Endothelial cell of umbilical vein (primary cell): ENCODE measurements around the gene SDCCAG8. TPM values are rescaled to one million over a fixed set of nuclear protein-coding genes. Genes with fewer than 3 reads are reported as not detected.

Experiments
- BruUV-seq: library from RNA; stranded (reverse); fragments of 400-500 nt; replicated peaks from 2 replicates; lab custom pipeline; 2021; lab: Mats Ljungman, UMichigan
- CTCF ChIA-PET: fragments of 300-600, 350-600 bp; sonication (Branson Sonifier 250); formaldehyde crosslinking; loops from one replicate; lab custom pipeline; 2021; ENCODE audit warnings: antibody characterized with exemption, inconsistent platforms; lab: Charles Lee
- POLR2A ChIA-PET: fragments of 300-600, 350-600 bp; sonication (Branson Sonifier 250); formaldehyde crosslinking; loops from one replicate; lab custom pipeline; 2021; ENCODE audit warnings: antibody characterized with exemption, inconsistent platforms; lab: Charles Lee
- DNase-seq: peaks from one replicate; pipeline ENCODE4 v3.0.0-alpha.2; 2011; ENCODE audit warnings: low read depth, low spot score
- FAIRE-seq: peaks from 2 replicates; lab custom pipeline; 2011; peaks lifted over from hg19 to GRCh38; lab: Jason Lieb, UNC
- H2AFZ ChIP-seq: 2 replicates; pipeline ENCODE4 v1.6.0; 2012; ENCODE audit warnings: low read depth, low read length, control low read depth, inconsistent platforms
- H3K27ac ChIP-seq: 2 replicates; pipeline ENCODE4 v1.5.1; 2011; ENCODE audit warnings: low read depth, mild to moderate bottlenecking, control low read depth, low read length, moderate library complexity; ENCODE audit not compliant: insufficient read depth
- H3K27me3 ChIP-seq, 2 experiments: 2 replicates each; pipeline versions ENCODE4 v1.6.0 to v1.6.1; 2011; ENCODE audit warnings: low read length in 2 of 2, mixed read lengths in 1 of 2; ENCODE audit not compliant: control insufficient read depth in 2 of 2, insufficient read depth in 2 of 2
- H3K36me3 ChIP-seq, 2 experiments: 2 replicates in 1 of 2; 3 replicates in 1 of 2; pipeline ENCODE4 v1.5.1; 2011; ENCODE audit warnings: low read length in 2 of 2, mild to moderate bottlenecking in 1 of 2, moderate library complexity in 1 of 2; ENCODE audit not compliant: control insufficient read depth in 2 of 2, insufficient read depth in 2 of 2; ENCODE audit errors: extremely low read depth in 1 of 2
- H3K4me1 ChIP-seq: 3 replicates; pipeline ENCODE4 v1.5.1; 2011; ENCODE audit warnings: mild to moderate bottlenecking, low read length; ENCODE audit not compliant: control insufficient read depth, insufficient read depth; ENCODE audit errors: extremely low read depth
- H3K4me2 ChIP-seq: 2 replicates; pipeline ENCODE4 v1.6.1; 2011; ENCODE audit warnings: low read length, control low read depth, mixed read lengths; ENCODE audit not compliant: insufficient read depth
- H3K4me3 ChIP-seq, 3 experiments: fragments of 200-600 bp in 1 of 3; sonication (generic), shearing (Covaris generic) in 1 of 3; replicated peaks in 1 of 3; 2 replicates each; pipeline ENCODE4 v1.5.1; 2011 to 2016; ENCODE audit warnings: control low read depth in 3 of 3, low read length in 3 of 3, mild to moderate bottlenecking in 2 of 3, inconsistent platforms in 1 of 3, low read depth in 1 of 3, moderate library complexity in 1 of 3; ENCODE audit not compliant: insufficient read depth in 1 of 3
- H3K79me2 ChIP-seq: 2 replicates; pipeline ENCODE4 v1.6.0; 2012; ENCODE audit warnings: low read length, inconsistent platforms; ENCODE audit not compliant: control insufficient read depth, insufficient read depth
- H3K9ac ChIP-seq: replicated peaks from 2 replicates; pipeline ENCODE3; 2011; ENCODE audit warnings: low read length, control low read depth; ENCODE audit not compliant: insufficient read depth; ENCODE audit errors: extremely low read depth
- H3K9me1 ChIP-seq: replicated peaks from 3 replicates; pipeline ENCODE4 v1.6.0; 2011; ENCODE audit warnings: mild to moderate bottlenecking, low read length; ENCODE audit not compliant: control insufficient read depth, insufficient read depth; ENCODE audit errors: extremely low read depth
- H3K9me3 ChIP-seq: replicated peaks from 2 replicates; pipeline ENCODE4 v1.5.1; 2012; ENCODE audit warnings: low read length, inconsistent platforms; ENCODE audit not compliant: control insufficient read depth, insufficient read depth
- H4K20me1 ChIP-seq: replicated peaks from 2 replicates; pipeline ENCODE3; 2011; ENCODE audit warnings: mild to moderate bottlenecking, low read length; ENCODE audit not compliant: control insufficient read depth, insufficient read depth; ENCODE audit errors: extremely low read depth
- CTCF ChIP-seq, 2 donors: IDR thresholded peaks; 1 replicate in 1 of 2; 2 replicates in 1 of 2; pipeline ENCODE4 v1.5.1; 2011; ENCODE audit warnings: low read length in 2 of 2, mild to moderate bottlenecking in 2 of 2, moderate library complexity in 2 of 2, control low read depth in 1 of 2, inconsistent platforms in 1 of 2, low read depth in 1 of 2; ENCODE audit not compliant: insufficient read depth in 1 of 2; ENCODE audit errors: extremely low read depth in 1 of 2
- FOS ChIP-seq: IDR thresholded peaks from 2 replicates; pipeline ENCODE4 v1.6.1; 2011; ENCODE audit warnings: mild to moderate bottlenecking, low read length, moderate library complexity, borderline replicate concordance; ENCODE audit not compliant: insufficient read depth
- GATA2 ChIP-seq: IDR thresholded peaks from 2 replicates; pipeline ENCODE4 v1.7.0; 2011; ENCODE audit warnings: low read depth, mild to moderate bottlenecking, moderate library complexity, mixed read lengths, low read length; ENCODE audit not compliant: insufficient read length, insufficient read depth
- JUN ChIP-seq: IDR thresholded peaks from 2 replicates; pipeline ENCODE4 v1.6.1; 2011; ENCODE audit warnings: borderline replicate concordance, low read depth; ENCODE audit not compliant: insufficient read length, insufficient read depth
- MAX ChIP-seq: IDR thresholded peaks from 2 replicates; pipeline ENCODE4 v1.6.1; 2011; ENCODE audit not compliant: insufficient read depth, insufficient read length
- MYC ChIP-seq: IDR thresholded peaks from one replicate; pipeline ENCODE4 v1.6.1; 2011; ENCODE audit warnings: mild to moderate bottlenecking, low read depth, low read length
- POLR2AphosphoS5 ChIP-seq: IDR thresholded peaks from 2 replicates; pipeline ENCODE4 v1.6.1; 2012; ENCODE audit warnings: low read depth, mild to moderate bottlenecking, control low read depth, low read length, moderate library complexity; ENCODE audit not compliant: insufficient read depth
- dilution Hi-C: fragments of 300-500 bp; cut with MboI; formaldehyde crosslinking; loops from one replicate; pipeline ENCODE4 v1.15.0; 2019; ENCODE audit warnings: low sequenced_read_pairs; ENCODE audit not compliant: extremely low pct_ligation_motif_present
- intact Hi-C: fragments of 100-400 bp; cut with micrococcal nuclease; formaldehyde crosslinking; loops from one replicate; pipeline ENCODE4 v1.10.0; 2022
- polyA plus RNA-seq, 4 experiments: library from polyadenylated mRNA; depleted of rRNA in 3 of 4; stranded (reverse) in 3 of 4; unstranded in 1 of 4; fragments of >200 nt; gene quantifications; 2 replicates each; pipeline versions ENCODE4 v1.2.1 to v1.2.3, GENCODE V29; 2011 to 2012; ENCODE audit warnings: missing spikeins in 1 of 4
- total RNA-seq: library from RNA; stranded (reverse); gene quantifications from 2 replicates; pipeline ENCODE4 v1.2.3, GENCODE V29; 2021

The SDCCAG8 gene
- total and polyA plus RNA-seq, 2 donors (not counting 3 experiments of a cell fraction or from before 2014, with no cell fraction given), result 14.6 to 25.7 TPM

DNA sequence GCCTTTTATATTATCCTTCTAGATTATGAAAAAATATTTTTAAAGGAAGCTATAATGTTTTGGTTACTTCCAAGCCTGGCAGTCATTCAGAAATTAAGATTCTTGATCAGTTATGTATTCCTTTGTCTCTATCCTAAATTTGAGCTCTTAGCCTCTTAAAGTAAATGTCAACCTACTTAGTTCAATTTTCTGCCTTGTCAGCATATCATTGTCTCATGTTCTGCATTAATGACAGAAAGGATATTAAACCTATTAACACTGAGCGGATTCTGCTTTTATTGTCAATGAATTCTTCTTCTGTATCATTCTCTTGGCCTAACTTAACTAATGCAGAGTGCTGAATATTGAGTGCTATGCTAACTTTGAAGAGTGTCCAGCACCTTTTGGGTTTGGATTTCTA lies 56.0 kb downstream of the SDCCAG8 start:
- POLR2A ChIA-PET, result no interaction called here

More for the DNA sequence above, 56.0 kb downstream of the SDCCAG8 start:
- Histone ChIP-seq H3K4me1 (peaks cover 7% of the 10 kb centered on the region), H3K36me3 (peaks cover 0 to 12% of the 10 kb centered on the region in 2 experiments), H2AFZ (no peak overlapping the region), H4K20me1 (no peaks in the 10 kb centered on the region), H3K27me3 (no peaks in the 10 kb centered on the region), H3K79me2 (peaks cover 2% of the 10 kb centered on the region), H3K9ac (no peak overlapping the region), H3K4me3 (no peak overlapping the region), H3K9me1 (no peaks in the 10 kb centered on the region), H3K27ac (no peak overlapping the region), H3K4me2 (no peak overlapping the region), H3K9me3 (no peaks in the 10 kb centered on the region)
- CTCF ChIA-PET, result interaction anchor here (1.3 kb wide), 1 partner anchor 10 kb away, joined by 3 read pairs; no protein-coding TSS in a partner anchor
- no TSS peak for BruUV-seq
- TF ChIP-seq POLR2AphosphoS5 (no peak), MYC (no peak), GATA2 (no peak), MAX (no peak), CTCF (IDR thresholded peaks at IDR 0.05; ENCODE audit: extremely low read depth in 1 of 2, insufficient read depth in 1 of 2, low read depth in 1 of 2, low read length in 2 of 2) (no peak), JUN (no peak), FOS (no peak)
- intact Hi-C loops (loop anchor here (2.0 kb wide), 1 partner anchor 57 kb away; the partner anchor contains the start of gene CEP170), dilution Hi-C loops (no loop called here)
- FAIRE-seq (no peak), DNase-seq (no peak)
